PC-9 (cell line): Measurements from ENCODE around the gene NDUFC1. TPM values are rescaled to one million over a fixed set of nuclear protein-coding genes. Genes with fewer than 3 reads are reported as not detected.

Experiments
- BruUV-seq: library from RNA; stranded (reverse); fragments of 400-500 nt; replicated peaks from 2 replicates; lab custom pipeline; 2021; lab: Mats Ljungman, UMichigan
- CTCF ChIA-PET: fragments of 300-600 bp; sonication (Branson Sonifier 250); formaldehyde crosslinking; loops from one replicate; lab custom pipeline; 2022; ENCODE audit warnings: antibody characterized with exemption; lab: Charles Lee
- POLR2A ChIA-PET: fragments of 300-600 bp; sonication (Branson Sonifier 250); formaldehyde crosslinking; loops from one replicate; lab custom pipeline; 2022; ENCODE audit warnings: antibody characterized with exemption; ENCODE audit not compliant: unreplicated experiment; lab: Charles Lee
- DNase-seq, 2 experiments: peaks; one replicate each; pipeline versions ENCODE4 v3.0.0 to v3.0.0-alpha.2; 2015 to 2022; ENCODE audit warnings: mixed read lengths in 1 of 2
- H2AFZ ChIP-seq: fragments of 200-600 bp; sonication (generic); 2 replicates; pipeline ENCODE4 v1.8.1; 2017; ENCODE audit warnings: antibody characterized with exemption
- H3F3A ChIP-seq: fragments of 200-600 bp; sonication (generic); 2 replicates; pipeline ENCODE4 v1.8.1; 2017; ENCODE audit warnings: antibody characterized with exemption, mild to moderate bottlenecking, low read depth; ENCODE audit not compliant: insufficient read depth
- H3K27ac ChIP-seq: fragments of 200-600 bp; sonication (generic); 2 replicates; pipeline ENCODE4 v1.6.1; 2016; ENCODE audit warnings: mixed run types
- H3K27me3 ChIP-seq: fragments of 200-600 bp; sonication (generic); 2 replicates; pipeline ENCODE4 v1.6.1; 2016; ENCODE audit warnings: low read depth, mixed run types; ENCODE audit not compliant: insufficient read depth
- H3K36me3 ChIP-seq: fragments of 200-600 bp; sonication (generic); 2 replicates; pipeline ENCODE4 v1.6.1; 2016; ENCODE audit warnings: low read depth, mixed run types
- H3K4me1 ChIP-seq: fragments of 200-600 bp; sonication (generic); replicated peaks from 2 replicates; pipeline ENCODE4 v1.6.1; 2016; ENCODE audit warnings: mixed run types; ENCODE audit not compliant: insufficient read depth
- H3K4me2 ChIP-seq: fragments of 200-600 bp; sonication (generic); 2 replicates; pipeline ENCODE4 v1.6.1; 2017; ENCODE audit warnings: mixed run types
- H3K4me3 ChIP-seq: fragments of 200-600 bp; sonication (generic); 2 replicates; pipeline ENCODE4 v1.6.1; 2016; ENCODE audit warnings: mixed run types
- H3K79me2 ChIP-seq: fragments of 200-600 bp; sonication (generic); 2 replicates; pipeline ENCODE4 v1.6.1; 2017; ENCODE audit warnings: low read depth, mixed run types
- H3K9me2 ChIP-seq: fragments of 200-600 bp; sonication (generic); 2 replicates; pipeline ENCODE4 v1.8.1; 2017; ENCODE audit warnings: mild to moderate bottlenecking; ENCODE audit not compliant: insufficient read depth
- H3K9me3 ChIP-seq: fragments of 200-600 bp; sonication (generic); 2 replicates; pipeline ENCODE4 v1.8.1; 2016; ENCODE audit warnings: low read depth; ENCODE audit not compliant: insufficient read depth
- H4K20me1 ChIP-seq: fragments of 200-600 bp; sonication (generic); 2 replicates; pipeline ENCODE4 v1.8.1; 2017; ENCODE audit not compliant: insufficient read depth
- EZH2 ChIP-seq: fragments of 200-600 bp; sonication (generic); IDR thresholded peaks from 2 replicates; pipeline ENCODE4 v1.8.0; 2017; ENCODE audit warnings: antibody characterized with exemption, low read depth
- intact Hi-C: fragments of 100-400 bp; cut with micrococcal nuclease; formaldehyde crosslinking; loops from one replicate; pipeline ENCODE4 v1.10.0; 2022; ENCODE audit not compliant: unreplicated experiment
- total RNA-seq: library from RNA; stranded (reverse); gene quantifications from 2 replicates; pipeline ENCODE4 v1.2.3, GENCODE V29; 2021
- TF ChIP-seq, protein P1 (sequence below): fragments of 200-600 bp; sonication (generic); conservative IDR thresholded peaks from 2 replicates; pipeline ENCODE4 v1.6.1; 2017; ENCODE audit warnings: mixed run types, antibody characterized with exemption, mild to moderate bottlenecking, moderate library complexity

The NDUFC1 gene
- total RNA-seq, 1 experiment from 2014 or later: 59.3 TPM

DNA sequence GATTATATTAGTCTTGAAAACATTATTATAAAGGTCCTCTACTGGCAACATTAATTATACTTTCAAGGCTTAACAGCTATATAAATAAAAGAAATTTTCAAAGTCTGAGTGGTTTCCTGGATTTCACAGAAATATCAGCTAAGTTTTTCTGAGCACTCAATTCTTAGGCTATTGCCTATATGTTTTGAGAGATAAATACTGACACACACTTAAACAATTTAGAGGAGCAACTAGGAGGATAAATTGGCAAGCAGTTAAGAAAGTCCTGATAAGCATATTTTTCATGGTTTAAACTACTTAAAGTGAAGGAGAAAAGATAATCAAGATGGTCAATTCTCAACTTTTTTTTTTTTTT is 19.6 kb downstream of the NDUFC1 start:
- H3K4me3 ChIP-seq: no peak overlapping the region
- no peak for TF ChIP-seq EZH2
- TF ChIP-seq, protein P1, sequence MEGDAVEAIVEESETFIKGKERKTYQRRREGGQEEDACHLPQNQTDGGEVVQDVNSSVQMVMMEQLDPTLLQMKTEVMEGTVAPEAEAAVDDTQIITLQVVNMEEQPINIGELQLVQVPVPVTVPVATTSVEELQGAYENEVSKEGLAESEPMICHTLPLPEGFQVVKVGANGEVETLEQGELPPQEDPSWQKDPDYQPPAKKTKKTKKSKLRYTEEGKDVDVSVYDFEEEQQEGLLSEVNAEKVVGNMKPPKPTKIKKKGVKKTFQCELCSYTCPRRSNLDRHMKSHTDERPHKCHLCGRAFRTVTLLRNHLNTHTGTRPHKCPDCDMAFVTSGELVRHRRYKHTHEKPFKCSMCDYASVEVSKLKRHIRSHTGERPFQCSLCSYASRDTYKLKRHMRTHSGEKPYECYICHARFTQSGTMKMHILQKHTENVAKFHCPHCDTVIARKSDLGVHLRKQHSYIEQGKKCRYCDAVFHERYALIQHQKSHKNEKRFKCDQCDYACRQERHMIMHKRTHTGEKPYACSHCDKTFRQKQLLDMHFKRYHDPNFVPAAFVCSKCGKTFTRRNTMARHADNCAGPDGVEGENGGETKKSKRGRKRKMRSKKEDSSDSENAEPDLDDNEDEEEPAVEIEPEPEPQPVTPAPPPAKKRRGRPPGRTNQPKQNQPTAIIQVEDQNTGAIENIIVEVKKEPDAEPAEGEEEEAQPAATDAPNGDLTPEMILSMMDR: no peak
- H3F3A ChIP-seq: no peaks in the 10 kb centered on the region
- no peaks in the 10 kb centered on the region for H3K79me2 ChIP-seq
- DNase-seq: no peak
- CTCF ChIA-PET: no interaction called here
- no peaks in the 10 kb centered on the region for H4K20me1 ChIP-seq
- POLR2A ChIA-PET: no interaction called here
- H3K9me3 ChIP-seq: no peaks in the 10 kb centered on the region
- H3K4me1 ChIP-seq: no peaks in the 10 kb centered on the region
- H3K4me2 ChIP-seq: no peak overlapping the region
- intact Hi-C loops: no loop called here
- H3K36me3 ChIP-seq: no peaks in the 10 kb centered on the region
- no TSS peak for BruUV-seq
- H3K27me3 ChIP-seq: no peaks in the 10 kb centered on the region
- H2AFZ ChIP-seq: no peak overlapping the region
- H3K27ac ChIP-seq: no peak overlapping the region
- no peaks in the 10 kb centered on the region for H3K9me2 ChIP-seq

DNA sequence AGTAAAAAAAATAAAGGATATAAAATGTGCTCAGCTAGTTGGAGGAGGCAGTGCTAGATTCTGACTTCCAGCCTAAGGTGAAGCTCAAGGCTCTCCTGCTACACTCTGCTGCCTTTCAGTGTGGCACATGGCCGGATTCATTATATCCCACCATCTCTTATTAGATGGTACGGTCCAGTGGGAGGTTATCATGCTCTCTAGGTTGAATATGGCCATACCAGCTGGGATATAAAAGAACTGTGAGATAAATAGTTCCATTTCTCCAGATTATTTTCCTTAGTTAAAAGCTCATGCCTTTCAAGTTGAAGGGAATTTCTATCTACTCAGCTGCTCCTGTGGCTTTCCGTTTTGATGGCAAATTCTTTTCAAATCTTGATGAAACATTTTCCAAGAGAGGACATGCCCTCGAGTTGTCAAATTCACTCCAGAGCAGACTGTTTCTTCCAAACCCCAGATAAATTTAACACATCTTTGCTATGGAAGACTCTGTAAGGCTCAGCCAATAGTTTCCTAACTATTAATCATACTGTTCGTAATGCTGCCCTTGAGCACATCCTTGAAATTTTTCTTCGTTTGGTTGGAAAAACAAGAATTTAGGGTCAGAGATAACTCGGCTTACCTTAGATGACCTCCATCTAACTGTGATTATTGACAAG is 20.1 kb downstream of the NDUFC1 start:
- ChIA-PET CTCF (interaction anchor here (0.7 kb wide), 3 partner anchors 14 to 110 kb away, joined by 3 read pairs; no protein-coding TSS in a partner anchor), POLR2A (interaction anchor here (0.6 to 1.1 kb wide), 2 partner anchors 19 to 869 kb away, joined by 6 to 10 read pairs; no protein-coding TSS in a partner anchor)
- Histone ChIP-seq H3K27ac (no peak overlapping the region), H3K4me2 (no peak overlapping the region), H3K27me3 (no peaks in the 10 kb centered on the region), H3K9me3 (no peaks in the 10 kb centered on the region), H3K36me3 (no peaks in the 10 kb centered on the region), H4K20me1 (no peaks in the 10 kb centered on the region), H3K9me2 (no peaks in the 10 kb centered on the region), H3K4me3 (no peak overlapping the region), H3K4me1 (no peaks in the 10 kb centered on the region), H3K79me2 (no peaks in the 10 kb centered on the region), H2AFZ (no peak overlapping the region), H3F3A (no peaks in the 10 kb centered on the region)
- BruUV-seq: no TSS peak
- intact Hi-C loops: no loop called here
- TF ChIP-seq, protein P1: no peak
- TF ChIP-seq EZH2: no peak
- DNase-seq: no peak

DNA sequence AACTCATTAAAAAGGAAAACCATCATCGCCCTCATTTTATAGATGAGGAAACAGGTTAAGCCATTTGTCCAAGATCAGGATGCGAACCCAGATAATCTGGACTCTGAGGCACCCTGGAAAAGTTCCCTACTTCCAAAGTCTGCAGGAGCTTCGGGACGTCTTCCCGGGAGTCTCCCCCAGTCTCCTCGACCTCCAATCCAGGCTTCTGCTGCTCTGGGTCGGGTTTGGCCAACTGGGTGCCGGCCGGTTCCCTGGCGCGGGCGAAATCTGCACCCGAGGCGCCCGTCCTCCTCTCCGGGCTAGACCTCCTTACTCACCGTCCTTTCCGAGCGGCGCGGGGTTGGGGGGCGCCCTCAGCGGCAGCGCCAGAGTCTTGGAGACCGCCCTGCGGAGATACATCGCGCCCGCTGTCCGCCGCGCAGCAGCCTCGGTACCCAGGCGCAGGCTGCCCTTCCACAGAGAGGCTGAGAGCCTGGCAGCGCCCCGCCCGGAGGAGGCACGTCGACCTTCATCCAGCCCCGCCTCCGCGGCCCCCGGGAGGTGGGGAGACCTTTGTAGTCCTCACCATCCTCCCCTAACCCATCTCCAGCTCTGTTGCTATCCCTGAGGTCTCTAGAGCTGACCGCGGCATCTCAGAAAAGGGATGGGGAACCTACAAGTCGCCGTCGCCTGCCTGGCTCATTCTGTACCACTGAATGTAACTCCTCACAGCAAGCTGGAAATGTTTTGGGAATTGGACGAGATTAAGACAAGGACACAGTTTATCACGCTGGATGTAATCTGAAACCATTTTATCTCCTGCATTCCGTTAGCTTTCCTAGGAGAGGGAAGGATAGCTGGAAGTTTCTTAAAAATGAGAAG is 22.3 kb downstream of the NDUFC1 start, which contains the start of gene MGARP:
MGARP (minus strand) TSS at position 466 of the 861 bp plus-strand sequence; CDS start at position 399, 67 bp downstream.
- Histone ChIP-seq H3K27me3 (no peaks in the 10 kb centered on the region), H4K20me1 (no peaks in the 10 kb centered on the region), H3K4me1 (no peaks in the 10 kb centered on the region), H3K79me2 (no peaks in the 10 kb centered on the region), H3K9me2 (no peaks in the 10 kb centered on the region), H3F3A (no peaks in the 10 kb centered on the region), H3K4me2 (no peak within 1 kb of the TSS), H3K4me3 (no peak within 1 kb of the TSS), H3K36me3 (no peaks in the 10 kb centered on the region), H3K27ac (no peak within 1 kb of the TSS), H2AFZ (no peak within 1 kb of the TSS), H3K9me3 (no peaks in the 10 kb centered on the region)
- ChIA-PET POLR2A (interaction anchor here (0.7 kb wide), 1 partner anchor 20 kb away, joined by 4 read pairs; no protein-coding TSS in a partner anchor), CTCF (no interaction called here)
- BruUV-seq: no TSS peak
- intact Hi-C loops: no loop called here
- no peak for DNase-seq
- no peak for TF ChIP-seq EZH2
- TF ChIP-seq, protein P1: no peak
